Right lobe of liver (tissue), 4 donors: ENCODE measurements around the gene CDR2.

Experiments used
- POLR2A ChIP-seq: fragments of 450-650 bp; IDR thresholded peaks from one replicate; pipeline ENCODE4 v1.6.1; 2017; ENCODE audit warnings: antibody characterized with exemption, mild to moderate bottlenecking
- TF ChIP-seq, protein P1 (sequence below), 4 donors: fragments of 200-600 bp in 3 of 4; fragments of 450-650 bp in 1 of 4; IDR thresholded peaks; one replicate each; pipeline versions ENCODE4 v1.5.1 to v1.8.0; 2016 to 2022; ENCODE audit warnings: antibody characterized with exemption in 4 of 4, mild to moderate bottlenecking in 2 of 4
- donor health status: DM: no; HTN: no; CAD: no.
- donor health status: DM: no; HTN: no; CAD: no.
- donor health status: DM: no; HTN: yes; CAD: no.

- TF ChIP-seq, protein P1, sequence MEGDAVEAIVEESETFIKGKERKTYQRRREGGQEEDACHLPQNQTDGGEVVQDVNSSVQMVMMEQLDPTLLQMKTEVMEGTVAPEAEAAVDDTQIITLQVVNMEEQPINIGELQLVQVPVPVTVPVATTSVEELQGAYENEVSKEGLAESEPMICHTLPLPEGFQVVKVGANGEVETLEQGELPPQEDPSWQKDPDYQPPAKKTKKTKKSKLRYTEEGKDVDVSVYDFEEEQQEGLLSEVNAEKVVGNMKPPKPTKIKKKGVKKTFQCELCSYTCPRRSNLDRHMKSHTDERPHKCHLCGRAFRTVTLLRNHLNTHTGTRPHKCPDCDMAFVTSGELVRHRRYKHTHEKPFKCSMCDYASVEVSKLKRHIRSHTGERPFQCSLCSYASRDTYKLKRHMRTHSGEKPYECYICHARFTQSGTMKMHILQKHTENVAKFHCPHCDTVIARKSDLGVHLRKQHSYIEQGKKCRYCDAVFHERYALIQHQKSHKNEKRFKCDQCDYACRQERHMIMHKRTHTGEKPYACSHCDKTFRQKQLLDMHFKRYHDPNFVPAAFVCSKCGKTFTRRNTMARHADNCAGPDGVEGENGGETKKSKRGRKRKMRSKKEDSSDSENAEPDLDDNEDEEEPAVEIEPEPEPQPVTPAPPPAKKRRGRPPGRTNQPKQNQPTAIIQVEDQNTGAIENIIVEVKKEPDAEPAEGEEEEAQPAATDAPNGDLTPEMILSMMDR (IDR thresholded peaks at IDR 0.05): no peak
- no peak for TF ChIP-seq POLR2A
Observed at GRCh38 chr16:22383827-22384226, 9.4 kb upstream of the CDR2 start.
